Cerebellar nuclear complex (tissue), 1 donor: Measurements from ENCODE around the gene GRB7.
"Not testable (repeated sequence)": the region's sequence is repeated elsewhere in the genome, so short reads cannot be mapped to it uniquely, and the experiment has no call there.

Source experiments
- DNase-seq, 2 experiments: peaks; one replicate each; lab custom pipeline; 2025; lab: John Stamatoyannopoulos, UW

Gene GRB7

GRCh38 chr17:39709319-39709997 lies 28.3 kb upstream of the GRB7 start:
- no peak for DNase-seq

GRCh38 chr17:39709998-39710964 lies 27.5 kb upstream of the GRB7 start:
- no peak for DNase-seq

- DNase-seq: not testable (repeated sequence)
Measured at GRCh38 chr17:39711071-39711470, 26.7 kb upstream of the GRB7 start.

GRCh38 chr17:39711851-39712250 lies 25.9 kb upstream of the GRB7 start:
- no peak for DNase-seq

- no peak for DNase-seq
Measured at GRCh38 chr17:39714234-39714633, 23.5 kb upstream of the GRB7 start.

- DNase-seq: no peak
Measured at GRCh38 chr17:39715375-39716072, 22.2 kb upstream of the GRB7 start.

GRCh38 chr17:39716073-39716818 lies 21.5 kb upstream of the GRB7 start:
- no peak for DNase-seq

- no peak for DNase-seq
Measured at GRCh38 chr17:39716879-39717536, 20.7 kb upstream of the GRB7 start.

- DNase-seq: no peak
Measured at GRCh38 chr17:39717660-39718059, 20.1 kb upstream of the GRB7 start.

GRCh38 chr17:39719563-39720355 lies 18.0 kb upstream of the GRB7 start:
- DNase-seq: no peak

GRCh38 chr17:39722104-39722503 lies 15.6 kb upstream of the GRB7 start:
- DNase-seq: no peak

GRCh38 chr17:39722965-39723848 lies 14.5 kb upstream of the GRB7 start:
- no peak for DNase-seq

GRCh38 chr17:39724731-39725130 lies 13.0 kb upstream of the GRB7 start:
- no peak for DNase-seq

- DNase-seq: not testable (repeated sequence)
Measured at GRCh38 chr17:39725923-39726322, 11.8 kb upstream of the GRB7 start.

GRCh38 chr17:39726617-39727016 lies 11.1 kb upstream of the GRB7 start:
- no peak for DNase-seq

- no peak for DNase-seq
Measured at GRCh38 chr17:39727556-39727955, 10.2 kb upstream of the GRB7 start.

GRCh38 chr17:39729280-39729851 lies 8.4 kb upstream of the GRB7 start:
- no peak for DNase-seq

GRCh38 chr17:39730095-39730921 lies 7.4 kb upstream of the GRB7 start, which contains the start of gene MIEN1:
TSS of gene MIEN1 (minus strand) at chr17:39730532. CDS start at chr17:39730495, 37 bp downstream.
- peak in 1 of 2 experiments; percentile 44 for DNase-seq
